HG03575 (cell line): Measurements from ENCODE around the gene CA10.

Source experiments
- ATAC-seq: cut with Tn5 transposase; IDR thresholded peaks from one replicate; pipeline ENCODE4 v1.9.1; 2021; ENCODE audit not compliant: unreplicated experiment, insufficient number of reproducible peaks, low FRiP score; ENCODE audit errors: extremely low read depth

The CA10 gene

DNA sequence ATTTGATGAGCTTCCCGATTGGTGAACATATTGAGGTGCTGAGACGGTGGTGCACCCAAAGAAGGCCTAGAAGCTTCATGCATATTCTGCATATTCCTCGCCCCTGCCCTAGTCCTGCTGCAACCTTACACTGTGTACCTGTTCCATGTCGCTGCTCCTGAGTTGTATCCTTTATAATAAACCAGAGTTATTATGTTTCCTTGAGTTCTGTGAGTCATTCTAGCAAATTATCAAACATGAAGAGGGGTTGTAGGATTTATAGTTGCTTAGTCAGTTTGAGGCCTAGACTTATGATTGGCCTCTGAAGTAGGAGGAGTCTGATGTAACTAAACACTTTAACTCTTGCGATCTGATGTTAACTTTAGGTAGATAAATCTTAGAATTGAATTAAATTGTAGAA is 436.8 kb downstream of the CA10 start:
- no peak for ATAC-seq

DNA sequence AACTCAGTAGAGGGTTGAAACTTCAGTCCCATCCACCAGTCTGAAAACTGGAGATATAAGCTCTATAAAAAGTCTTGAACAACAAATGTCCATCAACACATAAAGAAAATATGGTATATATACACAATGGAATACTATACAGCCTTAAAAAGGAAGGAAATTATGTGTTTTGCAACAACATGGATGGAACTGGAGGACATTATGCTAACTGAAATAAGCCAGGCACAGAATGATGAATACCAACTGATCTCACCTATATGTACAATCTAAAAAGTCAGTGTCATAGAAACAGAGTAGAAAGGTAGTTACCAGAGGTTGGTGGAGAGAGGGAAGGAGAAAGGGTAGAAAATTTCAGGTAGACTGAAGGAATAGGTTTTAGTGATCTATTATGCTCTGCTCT is 438.1 kb downstream of the CA10 start:
- ATAC-seq: no peak

DNA sequence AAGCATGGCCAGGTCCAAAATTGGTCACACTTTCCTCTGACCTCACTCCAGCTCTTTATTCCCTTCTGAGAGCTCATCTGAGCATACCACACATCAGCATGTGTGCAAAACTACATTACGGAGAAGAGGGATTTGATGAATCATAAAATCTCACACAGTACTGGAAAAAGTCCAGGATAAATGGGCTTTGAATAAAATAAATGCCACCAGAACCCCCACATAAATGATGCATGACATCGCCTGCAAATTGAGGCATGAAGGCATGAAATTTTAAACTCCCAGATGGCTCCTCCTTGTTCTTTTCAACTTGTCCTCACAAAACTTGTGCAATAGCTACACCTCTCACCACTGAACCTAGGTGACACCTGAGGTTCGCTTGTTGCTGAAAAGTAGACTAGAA is 439.5 kb downstream of the CA10 start:
- ATAC-seq: no peak

DNA sequence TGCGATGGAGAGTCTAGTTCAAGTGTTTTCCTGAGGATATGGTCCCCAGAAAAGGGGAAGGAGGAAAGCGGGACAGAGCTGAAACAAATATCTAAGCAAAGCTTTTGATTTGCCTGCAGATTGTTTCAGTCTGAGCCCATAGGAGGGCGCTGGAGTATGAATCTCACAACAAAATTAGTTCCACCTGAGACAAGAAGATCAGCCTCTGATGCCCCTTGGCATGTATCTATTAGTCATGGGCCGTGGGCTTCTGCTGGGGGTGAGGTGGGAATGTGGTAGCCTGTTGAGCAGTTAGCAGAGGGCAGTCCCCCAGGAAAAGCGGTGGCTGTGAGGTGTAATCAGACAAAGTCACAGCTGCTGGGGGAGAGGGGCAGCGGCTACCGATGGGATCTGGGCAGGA is 446.9 kb downstream of the CA10 start:
- ATAC-seq: no peak

DNA sequence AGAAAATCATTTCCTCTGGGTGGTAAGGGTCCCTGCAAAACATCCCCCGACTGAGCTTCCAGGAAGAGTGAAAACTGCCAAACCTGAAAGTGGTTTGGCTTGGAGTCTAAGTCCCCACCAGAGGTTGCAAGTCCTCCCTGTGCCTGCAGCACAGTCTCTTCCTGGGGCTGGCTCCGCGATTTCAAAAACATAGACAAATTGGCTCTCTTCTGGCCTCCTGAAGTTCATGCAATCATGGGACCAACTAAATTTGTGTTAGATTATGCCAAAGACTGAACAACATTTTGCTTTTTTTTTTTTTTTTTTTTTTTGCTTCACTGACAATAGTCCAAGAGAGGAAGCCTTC is 447.9 kb downstream of the CA10 start:
- no peak for ATAC-seq

DNA sequence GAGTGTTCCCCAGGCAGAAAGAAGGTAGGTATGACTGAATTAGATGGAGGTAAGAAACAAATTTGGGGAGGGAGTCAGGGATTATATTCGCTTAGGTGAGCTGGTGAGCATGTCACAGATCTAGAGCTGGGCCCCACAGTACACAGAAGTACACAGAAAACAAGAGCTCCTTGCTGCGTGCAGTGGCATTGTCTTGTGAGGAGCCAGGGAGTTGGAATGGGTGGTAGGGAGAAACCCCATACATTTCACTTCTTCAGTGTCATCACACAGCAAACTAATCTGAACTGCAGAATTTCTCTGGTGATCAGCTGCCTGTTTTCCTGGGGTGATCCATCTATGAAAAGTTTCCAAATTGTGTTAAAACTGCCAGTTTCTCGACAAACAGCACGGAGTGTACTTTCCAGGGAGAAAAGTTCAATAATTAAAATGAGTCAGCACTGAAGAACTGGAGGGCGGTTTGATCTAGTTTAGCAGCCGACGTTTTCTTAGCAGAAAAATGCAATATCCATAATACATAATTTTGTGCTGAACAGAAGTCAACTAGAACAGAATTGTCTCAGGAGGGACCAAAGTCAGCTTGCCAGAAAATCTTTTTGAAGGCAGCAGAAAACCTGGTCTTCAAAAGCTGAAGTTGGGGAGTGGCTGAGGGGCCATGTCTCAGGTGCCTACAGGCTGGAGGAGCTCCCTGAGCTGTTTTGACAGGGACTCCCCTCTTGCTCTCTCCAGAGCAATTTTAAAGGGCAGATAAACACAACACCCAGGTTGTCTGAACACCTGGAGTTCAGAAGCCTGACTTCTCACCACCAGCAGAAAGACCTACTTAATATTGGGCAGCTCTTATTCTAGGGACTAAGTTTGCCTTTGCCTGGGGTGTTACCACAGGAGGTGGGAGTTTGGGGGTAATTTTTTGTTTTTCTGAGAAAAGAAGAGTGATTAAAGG is 448.6 kb downstream of the CA10 start:
- no peak for ATAC-seq

DNA sequence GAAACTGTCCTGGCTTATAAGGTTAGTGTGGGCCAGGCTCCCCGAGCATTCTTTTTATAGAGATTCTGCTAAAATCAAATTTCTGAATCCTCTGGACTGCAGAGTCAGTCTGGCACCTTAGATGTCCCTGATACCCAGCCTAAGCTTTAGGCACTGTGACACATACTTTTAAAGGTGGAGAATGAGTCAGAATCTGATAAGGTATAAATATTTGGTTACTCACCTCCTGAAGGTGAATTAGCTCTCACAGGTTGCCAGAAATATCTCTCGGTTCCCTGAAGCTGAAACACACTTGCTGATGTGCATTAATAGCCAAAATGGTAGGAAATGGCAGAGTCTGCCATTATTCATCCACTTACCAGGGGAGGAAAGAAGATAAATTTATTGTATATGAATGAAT is 451.3 kb downstream of the CA10 start:
- ATAC-seq: no peak

DNA sequence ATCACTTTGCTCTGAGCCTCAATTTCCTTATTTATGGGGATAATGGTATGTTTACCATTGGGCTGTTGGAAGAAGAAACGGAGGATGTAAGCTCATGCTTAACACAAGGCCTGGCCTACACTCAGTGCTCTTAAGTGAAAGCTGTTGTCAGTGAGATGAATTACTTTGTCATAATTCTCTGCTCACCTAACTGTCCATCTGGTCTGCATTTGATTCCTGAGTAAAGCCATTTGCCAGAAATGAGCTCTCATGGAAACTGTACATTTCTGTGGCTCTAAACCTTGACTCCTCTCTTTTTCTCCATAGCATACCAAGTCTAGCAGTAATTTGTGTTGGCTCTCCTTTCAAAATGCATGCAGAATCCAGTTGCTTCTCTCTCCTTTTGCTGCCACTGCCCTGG is 452.4 kb downstream of the CA10 start:
- ATAC-seq: no peak

DNA sequence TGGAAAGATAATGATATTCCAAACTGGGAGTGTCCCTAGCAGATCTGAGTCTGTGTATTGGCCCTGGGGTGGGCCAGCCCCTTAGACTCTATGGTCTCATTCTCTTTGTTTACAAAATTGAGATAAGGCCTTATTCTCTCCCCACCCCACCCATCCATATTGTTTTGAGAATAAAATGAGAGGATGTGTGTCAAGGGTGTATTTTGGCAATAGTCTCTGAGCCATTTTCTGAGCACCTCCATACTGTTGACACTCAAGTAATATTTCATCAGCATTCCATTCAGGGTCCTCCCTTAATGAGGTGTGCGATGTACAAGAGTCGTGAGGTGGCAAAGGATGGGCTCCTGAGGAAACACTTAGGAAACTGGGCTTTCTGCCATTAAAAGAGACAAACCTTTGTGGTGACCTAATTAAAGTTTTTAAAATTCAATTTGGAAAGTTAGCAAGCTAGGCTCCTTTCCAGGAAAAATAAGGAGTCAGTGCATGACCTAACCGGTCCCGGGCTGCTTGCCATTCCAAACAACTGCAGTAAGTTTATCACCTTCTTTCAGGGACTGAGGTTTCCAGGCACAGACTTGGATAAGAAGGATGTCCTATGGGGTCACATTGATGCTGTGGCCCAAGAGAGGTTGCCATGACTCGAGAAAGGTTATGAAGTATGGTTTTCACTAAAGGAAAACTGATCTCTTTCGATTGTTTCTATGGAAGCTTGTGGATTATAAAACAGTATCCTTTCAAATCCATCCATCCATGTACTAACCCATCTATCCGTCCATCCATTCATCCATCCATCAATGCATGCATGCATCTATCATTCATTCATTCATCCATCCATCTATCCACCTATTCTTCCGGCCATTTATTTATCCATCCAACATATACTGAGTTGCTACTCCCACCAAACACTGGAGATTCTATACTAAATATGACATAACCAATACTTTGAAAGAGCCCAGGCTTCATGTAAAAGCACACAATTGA is 454.9 kb downstream of the CA10 start:
- no peak for ATAC-seq

DNA sequence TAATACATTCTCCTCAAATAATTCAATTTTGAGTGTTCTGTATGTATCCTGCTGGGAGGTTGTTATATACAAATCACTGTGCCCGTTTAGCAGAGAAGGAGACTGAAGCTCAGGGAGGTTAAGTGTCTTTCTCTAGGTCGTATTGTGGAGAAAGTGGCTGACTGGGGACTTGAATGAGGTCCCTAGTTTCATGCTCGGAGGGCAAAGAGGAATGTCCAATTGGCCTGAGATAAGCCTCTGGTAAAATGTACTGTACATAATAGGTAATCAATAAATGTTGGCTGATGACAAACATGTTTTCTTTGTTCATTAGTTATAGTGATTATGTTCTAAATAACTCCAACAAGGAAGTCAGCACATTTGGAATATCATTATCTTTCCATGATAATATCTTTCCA is 455.6 kb downstream of the CA10 start:
- no peak for ATAC-seq

DNA sequence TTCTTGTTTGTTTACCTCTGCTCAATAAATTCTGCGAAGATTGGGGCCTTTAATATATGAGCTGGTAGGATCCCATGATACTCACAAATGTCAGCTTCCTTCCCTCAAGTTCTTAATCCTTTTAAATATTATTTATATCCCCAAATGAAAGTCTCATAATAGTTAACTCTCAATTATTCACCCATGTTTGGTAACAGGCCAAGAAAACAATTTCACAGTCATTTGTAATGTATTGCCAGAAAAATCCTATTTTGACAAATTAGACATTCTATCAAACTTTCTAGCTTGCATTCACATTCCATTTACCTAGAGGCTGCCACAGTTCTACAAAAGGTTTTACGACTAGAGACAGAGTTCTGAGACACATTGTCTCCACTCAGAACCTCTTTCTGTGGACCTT is 457.0 kb downstream of the CA10 start:
- ATAC-seq: no peak

DNA sequence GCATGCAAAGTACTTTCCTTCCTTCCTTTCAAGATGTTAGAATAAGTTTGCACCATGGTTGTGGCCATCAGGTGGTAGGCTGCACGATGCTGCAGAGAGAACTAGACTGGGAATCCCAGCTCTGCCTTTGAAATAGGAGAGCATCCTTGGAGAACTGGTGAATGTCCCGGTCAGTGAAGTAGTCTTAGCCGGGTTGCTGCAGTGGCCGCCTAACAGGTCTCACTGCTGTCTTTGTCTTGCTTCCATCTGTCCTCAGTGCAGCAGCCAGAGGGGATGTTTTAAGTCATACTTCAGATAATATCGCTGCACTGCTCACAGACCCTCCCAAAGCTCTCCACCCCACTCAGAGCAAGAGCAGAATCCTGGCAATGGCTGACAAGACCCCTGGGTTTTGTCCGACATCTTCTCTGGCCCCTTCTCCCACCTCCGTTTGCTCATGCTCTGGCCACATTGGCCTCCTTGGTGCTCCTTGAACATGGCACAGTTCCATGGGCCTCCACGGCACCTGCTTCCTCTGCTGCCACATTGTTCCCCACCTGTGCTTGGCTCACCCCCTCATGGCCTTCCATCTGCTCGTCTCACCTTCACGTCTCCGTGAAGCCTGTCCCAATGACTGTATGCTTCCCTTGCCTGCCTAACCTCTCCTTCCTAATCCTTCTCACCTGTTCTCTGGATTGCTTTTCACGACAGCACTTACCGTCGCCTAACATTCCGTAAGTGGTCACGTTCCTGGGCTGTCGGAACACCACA is 458.3 kb downstream of the CA10 start:
- ATAC-seq: no peak

DNA sequence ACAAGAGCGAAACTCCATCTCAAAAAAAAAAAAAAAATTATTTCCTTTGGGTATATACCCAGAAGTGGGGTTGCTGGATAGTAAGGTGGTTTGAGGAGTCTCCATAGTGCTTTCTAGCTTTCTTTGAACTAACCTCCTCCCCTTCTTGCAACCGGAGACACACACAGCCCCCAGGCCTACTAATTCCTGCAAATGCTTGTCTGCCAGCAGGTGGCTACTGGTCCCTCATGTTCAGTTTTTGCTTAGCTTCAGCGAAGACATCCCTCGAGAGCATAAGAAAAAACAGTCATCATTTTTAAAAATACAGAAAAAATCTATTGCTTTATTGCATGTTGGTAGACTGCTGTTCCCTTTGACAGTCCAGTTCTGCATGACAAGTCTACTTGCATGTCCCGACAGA is 459.2 kb downstream of the CA10 start:
- ATAC-seq: no peak

DNA sequence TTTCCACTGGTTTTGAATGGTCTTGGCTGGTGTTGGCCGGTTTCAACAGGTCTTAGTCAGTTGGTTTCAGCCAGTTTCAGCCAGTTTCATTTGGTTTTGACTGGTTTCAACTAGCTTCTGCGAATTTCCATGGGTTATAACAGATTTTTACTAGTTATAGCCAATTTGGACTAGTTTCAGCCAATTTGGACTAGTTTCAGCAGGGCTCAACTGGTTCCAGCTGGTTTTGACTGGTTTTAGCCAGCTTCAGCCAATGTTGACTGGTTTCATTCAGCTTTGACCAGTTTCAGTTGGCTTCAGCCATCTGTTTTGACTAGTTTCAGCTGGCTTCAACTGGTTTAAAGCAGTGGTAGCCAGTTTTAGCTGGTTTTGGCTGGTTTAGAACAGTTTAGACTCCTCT is 465.6 kb downstream of the CA10 start:
- ATAC-seq: no peak

DNA sequence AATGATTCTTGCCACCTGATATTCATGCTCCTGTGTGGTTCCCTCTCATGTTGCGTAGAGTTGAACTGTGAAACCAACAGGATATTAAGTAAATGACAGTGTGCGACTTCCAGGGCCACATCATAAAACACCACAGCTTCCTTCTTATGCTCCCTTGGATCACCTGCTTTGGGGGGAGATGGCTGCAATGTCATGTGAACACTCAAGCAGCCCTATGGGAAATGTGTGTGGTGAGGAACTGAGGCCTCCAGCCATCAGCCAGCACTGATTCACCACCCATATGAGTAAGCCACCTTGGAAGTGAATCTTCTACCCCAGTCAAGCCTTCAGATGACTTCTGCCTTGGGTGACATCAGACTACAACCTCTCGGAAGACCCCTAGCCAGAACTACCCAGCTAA is 470.6 kb downstream of the CA10 start:
- no peak for ATAC-seq

DNA sequence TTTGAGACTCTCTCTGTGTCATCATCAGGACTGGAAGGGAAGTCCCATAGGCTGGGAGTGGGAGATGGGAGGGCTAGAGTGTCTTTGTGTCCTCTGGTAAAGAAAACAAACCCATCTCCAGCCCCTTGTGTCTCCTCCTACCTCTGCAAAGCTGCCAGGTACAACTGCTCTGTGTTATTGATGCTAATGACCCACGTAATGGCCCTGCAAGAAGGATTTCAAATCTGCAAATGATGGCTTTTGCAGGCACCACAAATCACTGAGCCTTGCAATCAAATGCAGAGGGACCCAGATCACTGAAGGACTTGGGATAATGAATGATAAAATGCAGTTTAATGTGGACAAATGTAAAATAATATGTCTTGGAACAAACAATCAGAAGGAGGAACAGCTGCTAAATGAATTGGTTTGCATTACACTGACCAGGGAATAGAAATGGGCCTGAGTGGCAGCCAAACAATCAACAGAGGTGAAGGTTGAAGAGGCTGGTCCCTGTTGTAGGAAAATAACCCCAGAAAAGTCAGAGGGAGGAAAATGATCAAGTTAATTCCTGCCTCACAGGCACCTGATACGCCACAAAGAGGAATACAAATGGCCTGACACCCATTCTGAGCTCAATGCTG is 473.1 kb downstream of the CA10 start:
- no peak for ATAC-seq

DNA sequence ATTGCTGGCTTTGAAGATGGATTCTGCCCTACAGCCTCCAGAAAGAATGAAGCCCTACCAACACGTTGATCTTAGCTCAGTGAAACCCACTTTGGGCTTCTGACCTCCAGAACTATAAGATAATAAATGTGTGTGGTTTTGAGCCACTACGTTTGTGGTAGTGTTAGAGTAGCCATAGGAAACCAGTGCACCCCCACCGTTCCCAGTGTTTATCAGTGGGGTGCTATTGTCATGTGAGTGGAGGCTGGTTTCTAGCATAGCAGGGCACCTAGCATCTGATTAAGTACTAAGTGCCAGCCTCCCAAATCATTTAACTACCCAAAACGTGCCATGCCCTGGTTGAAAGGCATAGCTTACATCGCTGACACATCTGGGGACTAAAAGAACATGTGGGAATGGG is 474.3 kb downstream of the CA10 start:
- ATAC-seq: no peak

DNA sequence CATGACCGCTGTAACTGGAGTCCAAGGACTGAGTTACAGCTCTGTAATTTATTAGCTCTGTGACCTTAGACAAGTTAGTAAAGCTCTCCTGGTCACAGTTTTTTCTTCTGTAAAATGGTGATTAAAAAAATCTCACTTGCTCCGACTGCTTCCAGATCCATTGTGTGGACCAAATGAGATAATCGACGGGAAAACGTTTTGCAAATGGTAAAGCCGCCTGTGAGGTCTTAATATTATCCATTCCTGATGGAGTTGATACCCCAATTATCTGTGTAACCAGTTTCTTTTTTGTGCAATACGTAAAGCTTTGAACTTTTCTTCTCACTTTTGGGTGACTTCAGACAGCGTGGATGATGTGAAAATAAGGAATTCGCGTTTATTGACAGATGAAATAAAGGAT is 475.2 kb downstream of the CA10 start:
- no peak for ATAC-seq

DNA sequence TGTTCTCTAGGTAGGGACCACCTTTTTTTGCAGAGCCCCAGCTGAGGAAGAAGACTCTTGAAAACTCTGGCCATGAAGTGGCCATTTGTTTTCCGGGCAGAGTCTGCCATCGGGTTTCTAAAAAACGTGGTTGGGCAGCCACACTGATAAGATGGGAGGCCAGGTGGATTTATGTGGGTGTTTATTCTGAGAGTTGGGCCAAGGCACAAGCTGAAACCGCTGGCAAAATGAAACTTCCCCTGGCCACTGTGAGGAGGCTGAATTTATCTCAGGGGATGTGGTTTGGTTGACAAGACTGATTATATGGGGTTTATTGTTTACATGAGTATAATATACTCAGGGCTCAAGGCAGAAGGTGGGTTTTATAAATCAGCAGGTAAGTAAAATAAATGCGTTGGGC is 476.4 kb downstream of the CA10 start:
- no peak for ATAC-seq
